Mesothelial cell of epicardium (in vitro differentiated cells): Measurements from ENCODE around the gene AGBL1. TPM values are rescaled to one million over a fixed set of nuclear protein-coding genes. Genes with fewer than 3 reads are reported as not detected.

ENCODE experiments used
- DNase-seq, 2 experiments: peaks; one replicate each; pipeline ENCODE4 v3.0.0; 2021; ENCODE audit warnings: low spot score in 2 of 2; ENCODE audit not compliant: unreplicated experiment in 2 of 2
- H3K27ac Mint-ChIP-seq: 2 replicates; pipeline ENCODE4 v1.8.0; 2021; ENCODE audit warnings: mixed read lengths
- H3K27me3 Mint-ChIP-seq: 2 replicates; pipeline ENCODE4 v1.8.0; 2021; ENCODE audit warnings: low read depth, mixed read lengths
- H3K36me3 Mint-ChIP-seq: 2 replicates; pipeline ENCODE4 v1.8.0; 2021; ENCODE audit warnings: mixed read lengths
- H3K4me1 Mint-ChIP-seq: 2 replicates; pipeline ENCODE4 v1.8.0; 2021; ENCODE audit warnings: mixed read lengths
- H3K4me3 Mint-ChIP-seq: 2 replicates; pipeline ENCODE4 v1.8.0; 2021; ENCODE audit warnings: mild to moderate bottlenecking, moderate library complexity, mixed read lengths
- H3K9me3 Mint-ChIP-seq: 2 replicates; pipeline ENCODE4 v1.8.0; 2021; ENCODE audit warnings: mixed read lengths
- CTCF ChIP-seq: fragments of 200-600 bp; sonication (generic); IDR thresholded peaks from one replicate; pipeline ENCODE4 v1.5.0; 2021; ENCODE audit warnings: antibody characterized with exemption; ENCODE audit not compliant: unreplicated experiment
- total RNA-seq: library from RNA; stranded (reverse); gene quantifications from 3 replicates; pipeline ENCODE4 v1.2.1, GENCODE V29; 2021

The AGBL1 gene
- total RNA-seq, 1 donor from 2014 or later = not detected

- peaks cover under 1% of the 10 kb centered on the region for H3K9me3 Mint-ChIP-seq
- peaks cover 5% of the 10 kb centered on the region for H3K27me3 Mint-ChIP-seq
- H3K27ac Mint-ChIP-seq = no peak overlapping the region
- no peak for TF ChIP-seq CTCF
- H3K4me3 Mint-ChIP-seq = no peak overlapping the region
- no peaks in the 10 kb centered on the region for H3K4me1 Mint-ChIP-seq
- no peaks in the 10 kb centered on the region for H3K36me3 Mint-ChIP-seq
- no peak for DNase-seq
Observed at GRCh38 chr15:86839502-86839901, 759.8 kb downstream of the AGBL1 start.

- H3K36me3 Mint-ChIP-seq = no peaks in the 10 kb centered on the region
Observed at GRCh38 chr15:86840996-86841395, 761.3 kb downstream of the AGBL1 start.

GRCh38 chr15:86842199-86842598 is 762.5 kb downstream of the AGBL1 start:
- TF ChIP-seq CTCF = no peak

More at GRCh38 chr15:86840996-86841395, 761.3 kb downstream of the AGBL1 start:
- no peak overlapping the region for H3K27ac Mint-ChIP-seq
- TF ChIP-seq CTCF = no peak
- DNase-seq = no peak
- no peaks in the 10 kb centered on the region for H3K4me1 Mint-ChIP-seq
- peaks cover 11% of the 10 kb centered on the region for H3K9me3 Mint-ChIP-seq
- no peak overlapping the region for H3K4me3 Mint-ChIP-seq
- H3K27me3 Mint-ChIP-seq = peaks cover 4% of the 10 kb centered on the region

GRCh38 chr15:86846036-86846435 is 766.4 kb downstream of the AGBL1 start:
- Mint-ChIP-seq H3K9me3 (peaks cover 23% of the 10 kb centered on the region), H3K4me3 (no peak overlapping the region), H3K27me3 (peaks cover 14% of the 10 kb centered on the region), H3K27ac (no peak overlapping the region), H3K4me1 (no peaks in the 10 kb centered on the region), H3K36me3 (no peaks in the 10 kb centered on the region)
- no peak for TF ChIP-seq CTCF
- DNase-seq = no peak

More at GRCh38 chr15:86842199-86842598, 762.5 kb downstream of the AGBL1 start:
- H3K4me1 Mint-ChIP-seq = no peaks in the 10 kb centered on the region
- H3K27ac Mint-ChIP-seq = no peak overlapping the region
- H3K27me3 Mint-ChIP-seq = peaks cover 4% of the 10 kb centered on the region
- no peak for DNase-seq
- no peaks in the 10 kb centered on the region for H3K36me3 Mint-ChIP-seq
- peaks cover 20% of the 10 kb centered on the region for H3K9me3 Mint-ChIP-seq
- H3K4me3 Mint-ChIP-seq = no peak overlapping the region

- DNase-seq = no peak
- Mint-ChIP-seq H3K27ac (no peak overlapping the region), H3K4me3 (no peak overlapping the region), H3K9me3 (peaks cover 23% of the 10 kb centered on the region), H3K27me3 (peaks cover 22% of the 10 kb centered on the region), H3K4me1 (peaks cover 2% of the 10 kb centered on the region), H3K36me3 (no peaks in the 10 kb centered on the region)
- no peak for TF ChIP-seq CTCF
Observed at GRCh38 chr15:86849136-86849535, 769.5 kb downstream of the AGBL1 start.

- DNase-seq = no peak
- Mint-ChIP-seq H3K36me3 (no peaks in the 10 kb centered on the region), H3K27me3 (peaks cover 22% of the 10 kb centered on the region), H3K4me3 (no peak overlapping the region), H3K27ac (no peak overlapping the region), H3K9me3 (peaks cover 20% of the 10 kb centered on the region), H3K4me1 (peaks cover 8% of the 10 kb centered on the region)
- no peak for TF ChIP-seq CTCF
Observed at GRCh38 chr15:86849558-86850285, 770.1 kb downstream of the AGBL1 start.
